Measurements from ENCODE around the gene TEAD1. TPM values are rescaled to one million over a fixed set of nuclear protein-coding genes. Genes with fewer than 3 reads are reported as not detected.
A peak's percentile ranks its signal among the peaks of the same experiment; 100 is the strongest.

Gene TEAD1
- total and polyA plus RNA-seq, 2 donors: 80.7 to 136 TPM

DNA sequence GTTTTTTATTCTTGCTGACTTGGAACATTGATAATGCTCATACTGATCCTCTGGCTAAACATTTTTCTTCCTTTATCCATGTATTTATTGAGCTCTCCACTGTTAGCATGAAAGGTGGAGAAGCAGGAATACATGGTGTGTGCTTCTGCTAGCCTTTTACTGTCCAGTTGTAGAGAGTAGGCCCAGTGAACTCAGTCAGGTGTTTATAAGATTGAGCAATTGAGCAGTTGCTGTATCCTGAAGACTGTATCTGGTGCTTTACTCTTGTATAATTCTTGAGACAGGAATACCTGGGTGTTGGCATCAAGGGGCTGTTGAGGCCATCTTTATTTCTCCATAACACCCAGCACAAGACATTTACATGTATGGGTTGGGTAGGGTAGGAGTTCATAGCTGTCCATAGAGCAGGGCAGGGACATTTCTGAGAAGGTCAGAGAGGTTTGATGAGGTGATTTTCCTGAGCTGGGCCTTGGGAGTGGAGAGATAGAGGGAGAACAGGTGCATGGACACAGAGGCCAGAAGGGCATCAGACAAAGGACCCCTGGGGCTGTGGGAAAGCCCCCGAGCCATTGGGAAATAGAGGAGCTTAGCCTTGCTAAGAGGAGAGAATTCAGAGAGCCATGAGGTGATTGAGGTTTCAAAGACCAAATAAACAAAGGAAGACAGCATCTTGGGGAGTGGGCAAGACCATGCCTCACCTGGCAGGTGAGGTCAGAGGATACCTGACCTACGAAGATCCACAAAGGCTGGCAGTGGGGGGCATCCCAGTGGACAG, 155.5 kb downstream of the TEAD1 start:
- DNase-seq (ENCODE audit: extremely low spot score): no peak
- 91% methylated on average over 2 of the region's 2 CpGs for WGBS
- Histone ChIP-seq H3K4me1 (ENCODE audit: insufficient read depth) (peaks cover 1% of the 10 kb centered on the region), H3K36me3 (ENCODE audit: insufficient read depth) (no peaks in the 10 kb centered on the region), H3K27ac (ENCODE audit: low read depth) (no peak overlapping the region), H3K4me3 (ENCODE audit: low read depth, low read length) (no peak overlapping the region)

DNA sequence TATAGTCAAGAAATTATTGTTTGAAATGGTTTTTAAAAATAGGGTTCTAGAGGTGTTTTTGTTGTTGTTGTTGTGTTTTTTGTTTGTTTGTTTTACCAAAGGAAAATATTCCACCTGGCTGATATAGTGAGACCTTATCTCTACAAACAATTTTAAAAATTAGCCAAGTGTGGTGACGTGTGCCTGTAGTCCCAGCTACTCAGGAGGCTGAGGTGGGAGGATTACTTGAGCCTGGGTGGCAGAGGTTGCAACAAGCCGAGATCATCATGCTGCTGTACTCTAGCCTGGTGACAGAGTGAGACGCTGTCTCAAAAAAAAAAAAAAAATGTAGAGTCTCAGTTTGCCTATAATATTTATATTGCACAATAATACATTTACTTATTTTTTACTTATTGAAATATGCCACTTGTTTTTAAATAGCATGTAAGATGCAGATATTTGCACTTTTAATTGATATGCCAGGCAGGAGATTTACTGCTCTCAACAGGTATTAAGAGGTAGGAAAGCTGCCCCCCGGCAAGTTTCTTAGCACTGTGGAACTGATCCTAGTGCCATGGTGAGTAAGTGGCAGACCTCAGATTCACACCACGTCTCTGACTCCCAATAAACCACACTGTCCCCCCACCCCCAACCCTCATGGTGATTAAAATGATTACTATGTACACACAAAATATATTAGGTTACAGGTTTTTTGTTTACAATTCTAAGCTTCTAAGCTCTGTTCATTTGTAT, 157.4 kb downstream of the TEAD1 start:
- H3K36me3 ChIP-seq (ENCODE audit: insufficient read depth): no peaks in the 10 kb centered on the region
- no peak for DNase-seq (ENCODE audit: extremely low spot score)
- no peak overlapping the region for H3K27ac ChIP-seq (ENCODE audit: low read depth)
- H3K4me1 ChIP-seq (ENCODE audit: insufficient read depth): peaks cover 1% of the 10 kb centered on the region
- 76% methylated on average over 5 of the region's 5 CpGs for WGBS
- H3K4me3 ChIP-seq (ENCODE audit: low read depth, low read length): no peak overlapping the region

DNA sequence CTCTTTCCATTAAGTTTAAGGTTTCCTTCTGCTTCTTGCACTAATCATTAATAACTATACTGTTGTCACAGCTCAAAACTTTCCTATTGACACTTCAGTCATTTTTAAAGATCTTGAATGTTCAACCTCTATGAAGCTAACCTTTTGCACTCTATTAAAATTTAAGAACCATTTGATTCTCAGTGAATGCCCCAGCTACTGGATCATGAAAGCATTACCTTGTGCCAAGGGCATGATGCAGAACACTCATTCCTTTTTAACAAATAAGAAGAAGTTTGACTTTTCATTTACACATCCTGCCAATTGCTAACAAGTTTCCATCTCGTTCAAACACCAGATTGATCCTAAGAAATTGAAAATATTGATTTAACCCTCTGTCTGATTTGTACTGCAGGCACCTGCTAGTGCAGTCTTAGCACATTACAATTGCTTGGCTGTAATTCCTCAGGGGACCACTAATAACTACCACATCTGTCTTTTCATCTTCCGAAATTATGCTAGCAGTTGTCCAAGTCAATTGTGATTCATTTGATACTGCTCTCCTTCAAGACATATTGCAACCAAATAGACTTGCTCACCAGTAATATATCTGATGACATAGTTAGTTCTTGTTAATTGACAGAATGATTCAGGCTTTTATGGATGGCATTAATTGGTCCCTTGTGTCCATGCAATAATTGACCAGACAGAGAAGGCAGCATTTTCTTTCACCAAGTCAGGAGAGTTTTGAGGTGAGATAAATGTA, 158.4 kb downstream of the TEAD1 start:
- 66% methylated on average over 2 of the region's 2 CpGs for WGBS
- Histone ChIP-seq H3K4me1 (ENCODE audit: insufficient read depth) (peaks cover 1% of the 10 kb centered on the region), H3K36me3 (ENCODE audit: insufficient read depth) (no peaks in the 10 kb centered on the region), H3K4me3 (ENCODE audit: low read depth, low read length) (no peak overlapping the region), H3K27ac (ENCODE audit: low read depth) (no peak overlapping the region)
- DNase-seq (ENCODE audit: extremely low spot score): no peak

DNA sequence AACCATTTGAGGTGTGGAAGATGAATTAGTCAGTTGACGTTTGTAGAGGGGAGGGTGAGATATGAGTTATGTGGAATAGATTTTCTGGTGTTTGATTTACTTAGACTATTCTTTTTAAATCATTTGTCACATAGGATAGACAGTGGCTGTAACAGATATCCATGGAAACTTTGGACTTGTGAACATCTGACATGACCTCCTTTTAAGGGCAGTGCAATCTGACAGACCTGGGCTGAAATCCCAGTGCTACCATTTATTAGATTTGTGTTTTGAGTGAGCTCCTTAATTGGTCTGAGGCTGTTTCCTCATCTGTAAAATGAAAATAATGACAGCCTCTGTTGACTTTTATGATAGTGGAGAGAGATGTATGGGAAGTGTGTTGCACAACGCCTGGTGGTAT, 159.9 kb downstream of the TEAD1 start:
- WGBS: 77% methylated on average over 2 of the region's 2 CpGs
- Histone ChIP-seq H3K27ac (ENCODE audit: low read depth) (no peak overlapping the region), H3K4me3 (ENCODE audit: low read depth, low read length) (no peak overlapping the region), H3K4me1 (ENCODE audit: insufficient read depth) (peaks cover 1% of the 10 kb centered on the region), H3K36me3 (ENCODE audit: insufficient read depth) (no peaks in the 10 kb centered on the region)
- DNase-seq (ENCODE audit: extremely low spot score): no peak

DNA sequence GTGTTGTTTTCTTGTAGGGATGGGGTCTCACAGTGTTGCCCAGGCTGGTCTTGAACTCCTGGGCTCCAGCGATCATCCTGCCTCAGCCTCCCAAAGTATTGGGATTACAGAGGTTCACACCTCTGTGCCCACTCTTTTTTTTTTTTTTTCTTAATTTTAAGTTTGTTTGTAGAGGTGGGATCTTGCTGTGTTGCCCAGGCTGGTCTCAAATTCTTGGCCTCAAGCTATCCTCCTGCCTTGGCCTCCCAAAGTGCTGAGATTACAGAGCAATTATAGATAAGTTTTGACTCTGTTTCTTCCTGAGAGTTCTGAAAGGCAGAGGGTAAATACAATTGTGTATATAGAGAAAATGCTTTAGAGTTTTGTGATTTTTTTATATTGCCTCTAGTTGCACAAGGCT, 160.4 kb downstream of the TEAD1 start:
- Histone ChIP-seq H3K36me3 (ENCODE audit: insufficient read depth) (no peaks in the 10 kb centered on the region), H3K4me3 (ENCODE audit: low read depth, low read length) (no peak overlapping the region), H3K4me1 (ENCODE audit: insufficient read depth) (peaks cover 1% of the 10 kb centered on the region), H3K27ac (ENCODE audit: low read depth) (no peak overlapping the region)
- no peak for DNase-seq (ENCODE audit: extremely low spot score)
- 96% methylated on average over 1 of the region's 1 CpG for WGBS

DNA sequence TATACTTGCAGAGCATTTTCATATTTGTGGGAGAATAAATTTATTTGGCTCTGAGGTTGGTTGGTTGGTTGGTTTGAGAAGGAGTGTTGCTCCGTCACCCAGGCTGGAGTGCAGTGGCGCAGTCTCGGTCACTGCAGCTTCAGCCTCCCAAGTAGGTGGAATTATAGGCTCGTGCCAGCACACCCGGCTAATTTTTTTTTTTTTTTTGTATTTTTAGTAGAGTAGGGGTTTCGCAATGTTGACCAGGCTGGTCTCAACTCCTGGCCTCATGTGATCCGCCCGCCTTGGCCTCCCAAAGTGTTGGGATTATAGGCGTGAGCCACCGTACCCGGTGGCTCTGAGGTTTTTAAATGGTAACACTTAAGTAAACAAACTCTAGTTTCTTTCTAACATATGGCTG, 161.1 kb downstream of the TEAD1 start:
- H3K4me1 ChIP-seq (ENCODE audit: insufficient read depth): no peaks in the 10 kb centered on the region
- H3K4me3 ChIP-seq (ENCODE audit: low read depth, low read length): no peak overlapping the region
- H3K36me3 ChIP-seq (ENCODE audit: insufficient read depth): no peaks in the 10 kb centered on the region
- 89% methylated on average over 11 of the region's 11 CpGs for WGBS
- H3K27ac ChIP-seq (ENCODE audit: low read depth): no peak overlapping the region
- DNase-seq (ENCODE audit: extremely low spot score): no peak

DNA sequence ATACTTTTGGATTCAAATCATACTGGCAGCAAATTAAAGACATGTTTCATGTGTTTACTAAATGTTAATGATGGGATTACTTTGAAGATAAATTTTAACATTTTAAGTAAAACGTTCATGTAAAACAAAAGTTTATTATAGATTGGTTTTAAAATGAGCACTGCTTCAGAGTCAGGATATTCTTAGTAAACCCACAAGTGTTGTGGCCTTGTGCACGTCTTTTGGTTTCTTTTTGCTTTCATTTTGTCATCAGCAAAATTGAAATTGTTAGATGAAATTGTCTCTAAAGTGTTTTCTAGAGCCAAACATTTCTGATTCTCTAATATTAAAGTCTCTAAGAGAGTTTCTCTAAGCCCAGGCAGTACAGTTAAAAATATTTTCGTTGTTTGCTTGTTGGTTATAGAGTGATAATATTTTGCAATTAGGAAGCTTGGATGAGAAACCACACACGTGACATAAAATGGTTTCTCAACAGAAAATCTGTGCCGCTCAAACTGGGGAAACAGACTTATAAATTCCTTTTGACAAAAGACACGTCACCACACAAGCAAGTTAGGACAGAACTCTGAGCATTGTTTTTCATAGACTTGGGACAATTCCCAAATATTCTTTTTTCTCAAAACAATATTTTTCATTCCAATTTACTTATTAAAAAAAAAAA, 164.4 kb downstream of the TEAD1 start:
- no peak for DNase-seq (ENCODE audit: extremely low spot score)
- Histone ChIP-seq H3K4me3 (ENCODE audit: low read depth, low read length) (no peak overlapping the region), H3K36me3 (ENCODE audit: insufficient read depth) (no peaks in the 10 kb centered on the region), H3K27ac (ENCODE audit: low read depth) (peak overlapping the region; percentile 54), H3K4me1 (ENCODE audit: insufficient read depth) (no peaks in the 10 kb centered on the region)
- WGBS: 36% methylated on average over 6 of the region's 6 CpGs

DNA sequence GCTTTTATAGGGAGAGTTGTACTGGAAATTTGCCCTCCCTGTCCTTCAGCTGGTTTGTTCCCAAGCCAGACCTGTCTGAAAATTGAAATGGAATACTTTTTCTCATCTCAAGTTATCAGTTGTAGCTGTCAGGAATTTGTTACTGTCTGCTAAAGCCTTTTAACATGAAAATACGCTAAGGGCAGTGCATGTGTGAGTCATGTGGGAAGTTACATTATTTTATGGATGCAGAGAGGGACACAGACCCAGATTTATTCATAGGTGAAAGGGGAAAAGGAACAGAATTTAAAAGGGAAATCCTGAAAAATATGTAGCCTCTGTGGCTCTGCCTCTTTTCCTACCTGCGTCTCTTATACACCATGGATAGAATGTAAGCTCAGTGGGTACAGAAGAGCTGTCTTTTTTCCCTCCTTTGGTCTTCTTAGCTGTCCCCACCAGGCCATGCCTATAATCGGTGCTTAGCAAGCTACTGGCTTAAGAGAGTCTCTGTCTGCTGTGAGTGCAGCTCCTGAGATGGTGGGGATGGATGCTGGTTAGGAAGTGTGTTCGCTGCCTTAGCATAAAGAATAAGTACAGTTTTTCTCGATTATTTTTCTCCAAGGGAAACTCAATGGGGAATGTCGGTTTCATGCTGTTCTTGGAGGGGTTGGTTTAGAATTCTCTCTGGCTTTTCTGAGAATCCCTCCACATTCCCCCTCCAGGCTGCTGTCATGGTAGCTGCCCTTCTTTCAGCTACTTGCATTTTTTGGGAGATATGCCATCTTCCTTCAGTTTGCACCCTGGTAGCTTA, 166.8 kb downstream of the TEAD1 start:
- Histone ChIP-seq H3K4me3 (ENCODE audit: low read depth, low read length) (no peak overlapping the region), H3K4me1 (ENCODE audit: insufficient read depth) (no peaks in the 10 kb centered on the region), H3K27ac (ENCODE audit: low read depth) (peak overlapping the region; percentile 70), H3K36me3 (ENCODE audit: insufficient read depth) (no peaks in the 10 kb centered on the region)
- DNase-seq (ENCODE audit: extremely low spot score): no peak
- 54% methylated on average over 6 of the region's 6 CpGs for WGBS

DNA sequence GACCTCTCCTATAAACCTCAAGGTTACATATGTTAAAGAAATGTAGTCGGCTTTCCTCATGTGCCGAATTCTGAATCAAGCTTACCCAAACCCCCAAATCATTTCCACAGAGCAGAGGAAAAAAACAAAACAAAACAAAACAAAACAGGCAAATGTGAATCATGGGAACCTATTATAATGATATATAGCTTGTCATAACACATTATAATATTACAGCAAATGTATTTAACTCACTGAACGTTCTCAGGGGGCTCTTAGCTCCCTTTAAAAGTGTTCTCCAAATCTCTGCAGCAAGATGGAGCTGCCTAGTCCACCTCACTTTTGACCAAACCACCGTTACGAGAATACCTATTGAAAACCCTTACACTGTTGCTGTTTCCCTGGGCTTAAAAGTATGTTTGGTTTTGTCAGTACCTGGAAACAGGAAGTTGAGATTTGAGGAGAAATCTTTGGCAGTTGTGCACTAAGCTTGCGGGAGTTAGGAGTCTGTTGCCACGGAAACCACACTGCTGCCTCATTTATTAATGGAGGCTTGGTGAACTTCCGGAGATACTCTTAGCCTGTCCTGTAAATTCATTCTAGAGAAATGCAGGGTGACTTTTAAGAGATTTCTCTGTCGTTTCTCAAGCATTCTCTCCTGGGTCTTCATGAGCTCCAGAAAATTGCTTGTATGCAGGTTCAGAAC, 167.9 kb downstream of the TEAD1 start:
- 15% methylated on average over 9 of the region's 9 CpGs for WGBS
- H3K4me3 ChIP-seq (ENCODE audit: low read depth, low read length): no peak overlapping the region
- H3K4me1 ChIP-seq (ENCODE audit: insufficient read depth): no peaks in the 10 kb centered on the region
- no peaks in the 10 kb centered on the region for H3K36me3 ChIP-seq (ENCODE audit: insufficient read depth)
- peak overlapping the region; percentile 70 for H3K27ac ChIP-seq (ENCODE audit: low read depth)
- peak; percentile 82 for DNase-seq (ENCODE audit: extremely low spot score)

DNA sequence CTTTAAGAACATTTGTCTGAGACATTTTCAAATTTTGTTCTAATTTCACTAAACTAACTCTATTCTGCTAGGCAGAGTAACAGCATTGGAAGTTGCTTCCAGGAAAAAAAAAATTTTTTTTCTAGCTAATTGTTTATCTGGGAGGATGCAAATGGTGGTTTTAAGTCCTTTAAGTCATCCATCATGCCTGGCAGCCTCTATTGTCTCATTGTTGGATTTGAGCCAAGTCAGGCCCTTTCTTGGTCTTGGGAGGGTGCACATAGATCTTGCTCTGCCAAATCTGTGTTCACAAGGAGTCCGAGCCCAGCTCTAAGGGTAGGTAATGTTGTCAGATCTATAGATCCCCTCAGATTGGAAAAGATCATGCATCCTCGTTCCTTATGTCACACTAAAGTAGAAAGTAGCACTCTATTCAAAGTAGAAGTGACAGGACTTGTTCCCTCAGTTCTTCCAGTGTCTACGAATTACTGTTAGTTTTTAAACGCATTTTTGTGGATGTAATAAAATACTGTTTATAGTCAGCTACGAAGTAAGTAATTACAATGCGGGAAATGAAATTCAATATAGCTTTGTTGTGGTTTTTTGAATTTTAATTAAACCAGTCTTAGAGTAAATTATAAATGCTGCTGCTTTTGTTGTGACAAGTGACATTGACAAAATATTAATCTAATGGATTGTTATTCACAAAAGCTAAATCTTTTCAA, 168.9 kb downstream of the TEAD1 start:
- Histone ChIP-seq H3K27ac (ENCODE audit: low read depth) (no peak overlapping the region), H3K4me1 (ENCODE audit: insufficient read depth) (no peaks in the 10 kb centered on the region), H3K36me3 (ENCODE audit: insufficient read depth) (no peaks in the 10 kb centered on the region), H3K4me3 (ENCODE audit: low read depth, low read length) (no peak overlapping the region)
- WGBS: 31% methylated on average over 6 of the region's 6 CpGs
- DNase-seq (ENCODE audit: extremely low spot score): peak; percentile 86

DNA sequence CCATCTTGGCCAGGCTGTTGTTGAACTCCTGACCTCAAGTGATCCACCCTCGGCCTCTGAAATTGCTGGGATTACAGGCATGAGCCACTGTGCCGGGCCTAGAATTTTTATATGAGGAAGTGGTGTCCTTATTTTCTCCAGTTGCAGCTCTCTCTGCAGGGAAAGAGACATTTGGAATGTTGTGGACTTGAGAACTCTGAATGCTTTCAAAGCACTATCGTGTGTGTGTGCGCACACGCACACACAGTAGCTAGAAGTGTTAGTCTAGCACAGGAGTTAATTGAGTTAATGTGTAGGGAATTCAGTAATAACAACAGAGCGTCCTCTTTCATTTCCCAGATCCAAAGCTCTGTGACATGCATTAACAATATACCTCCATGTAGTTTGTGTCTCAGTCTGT, 170.9 kb downstream of the TEAD1 start:
- Histone ChIP-seq H3K4me1 (ENCODE audit: insufficient read depth) (no peaks in the 10 kb centered on the region), H3K27ac (ENCODE audit: low read depth) (peak overlapping the region; percentile 18), H3K4me3 (ENCODE audit: low read depth, low read length) (no peak overlapping the region), H3K36me3 (ENCODE audit: insufficient read depth) (no peaks in the 10 kb centered on the region)
- no peak for DNase-seq (ENCODE audit: extremely low spot score)
- WGBS: 51% methylated on average over 6 of the region's 6 CpGs

DNA sequence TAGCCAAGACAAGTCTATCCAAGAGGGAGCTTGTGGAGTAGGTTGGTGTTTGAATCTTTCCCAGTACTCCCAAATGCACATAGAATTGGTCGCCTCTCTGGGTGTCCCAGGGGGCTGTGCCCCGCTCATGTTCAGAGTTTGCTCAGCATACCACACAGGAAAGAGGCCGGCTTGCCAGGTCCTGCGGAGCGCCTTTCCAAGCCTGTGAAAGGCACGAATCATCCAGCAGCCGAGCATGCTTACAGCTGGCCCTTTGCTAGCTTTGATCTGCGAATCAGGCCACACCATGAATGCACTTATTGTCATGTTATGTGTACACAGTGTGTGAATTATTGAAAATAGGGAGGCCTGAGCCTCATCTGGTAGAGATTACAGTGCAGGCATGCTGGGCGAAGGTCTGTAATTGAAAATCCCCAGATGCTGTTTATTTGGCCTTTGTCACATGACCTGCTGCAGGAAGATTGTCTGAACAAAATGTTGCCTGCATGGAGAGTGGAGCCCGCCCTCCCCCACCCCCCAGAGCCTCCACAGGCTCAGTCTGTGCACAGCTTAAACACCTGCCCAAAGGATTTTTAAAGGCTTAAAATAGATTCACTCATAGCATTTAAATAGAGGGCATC, 171.6 kb downstream of the TEAD1 start:
- H3K4me1 ChIP-seq (ENCODE audit: insufficient read depth): no peaks in the 10 kb centered on the region
- H3K36me3 ChIP-seq (ENCODE audit: insufficient read depth): no peaks in the 10 kb centered on the region
- DNase-seq (ENCODE audit: extremely low spot score): no peak
- H3K27ac ChIP-seq (ENCODE audit: low read depth): peak overlapping the region; percentile 11
- WGBS: 22% methylated on average over 10 of the region's 10 CpGs
- H3K4me3 ChIP-seq (ENCODE audit: low read depth, low read length): no peak overlapping the region
